ENCODE data around the gene PCDHGC5.

PCDHGC5 gene

DNA sequence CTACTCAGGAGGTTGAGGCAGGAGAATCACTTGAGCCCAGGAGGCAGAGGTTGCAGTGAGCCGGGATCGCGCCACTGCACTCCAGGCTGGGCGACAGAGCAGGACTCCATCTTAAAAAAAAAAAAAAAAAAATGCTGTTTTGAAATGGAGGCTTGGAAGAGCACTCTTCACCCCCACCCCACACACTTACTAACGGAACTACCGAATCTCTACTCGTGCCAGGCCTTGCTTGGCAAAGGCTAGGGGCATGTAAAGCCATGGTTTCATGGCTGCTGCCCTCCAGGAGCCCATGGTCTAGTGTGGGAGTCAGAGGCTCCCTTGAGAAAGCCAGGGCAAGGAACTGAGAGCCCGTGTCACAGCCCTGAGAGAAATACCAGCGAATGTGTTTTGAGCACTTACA lies 21.3 kb downstream of the PCDHGC5 start:
- no peaks in the 10 kb centered on the region for H3K27me3 ChIP-seq (ENCODE audit: control insufficient read depth, insufficient read depth, low read length)
- no peak overlapping the region for H3K4me3 ChIP-seq (ENCODE audit: low read length)
- no peak overlapping the region for H3K9ac ChIP-seq (ENCODE audit: low read length)
- peaks cover 28% of the 10 kb centered on the region for H3K4me1 ChIP-seq (ENCODE audit: control insufficient read depth, insufficient read depth, low read length)
- H3K27ac ChIP-seq (ENCODE audit: low read depth, low read length): no peak overlapping the region
- peaks cover 7% of the 10 kb centered on the region for H3K36me3 ChIP-seq (ENCODE audit: control insufficient read depth, insufficient read depth, low read length)

DNA sequence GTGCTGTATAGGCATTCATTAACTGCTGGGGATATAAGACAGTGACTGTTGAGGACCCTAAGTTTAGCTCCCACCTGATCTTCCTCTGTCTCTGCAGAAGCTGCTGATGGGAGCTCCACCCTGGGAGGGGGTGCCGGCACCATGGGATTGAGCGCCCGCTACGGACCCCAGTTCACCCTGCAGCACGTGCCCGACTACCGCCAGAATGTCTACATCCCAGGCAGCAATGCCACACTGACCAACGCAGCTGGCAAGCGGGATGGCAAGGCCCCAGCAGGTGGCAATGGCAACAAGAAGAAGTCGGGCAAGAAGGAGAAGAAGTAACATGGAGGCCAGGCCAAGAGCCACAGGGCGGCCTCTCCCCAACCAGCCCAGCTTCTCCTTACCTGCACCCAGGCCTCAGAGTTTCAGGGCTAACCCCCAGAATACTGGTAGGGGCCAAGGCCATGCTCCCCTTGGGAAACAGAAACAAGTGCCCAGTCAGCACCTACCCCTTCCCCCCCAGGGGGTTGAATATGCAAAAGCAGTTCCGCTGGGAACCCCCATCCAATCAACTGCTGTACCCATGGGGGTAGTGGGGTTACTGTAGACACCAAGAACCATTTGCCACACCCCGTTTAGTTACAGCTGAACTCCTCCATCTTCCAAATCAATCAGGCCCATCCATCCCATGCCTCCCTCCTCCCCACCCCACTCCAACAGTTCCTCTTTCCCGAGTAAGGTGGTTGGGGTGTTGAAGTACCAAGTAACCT lies 22.1 kb downstream of the PCDHGC5 start:
- peaks cover 6% of the 10 kb centered on the region for H3K36me3 ChIP-seq (ENCODE audit: control insufficient read depth, insufficient read depth, low read length)
- no peak overlapping the region for H3K27ac ChIP-seq (ENCODE audit: low read depth, low read length)
- H3K27me3 ChIP-seq (ENCODE audit: control insufficient read depth, insufficient read depth, low read length): no peaks in the 10 kb centered on the region
- no peak overlapping the region for H3K9ac ChIP-seq (ENCODE audit: low read length)
- H3K4me3 ChIP-seq (ENCODE audit: low read length): no peak overlapping the region
- peaks cover 31% of the 10 kb centered on the region for H3K4me1 ChIP-seq (ENCODE audit: control insufficient read depth, insufficient read depth, low read length)

DNA sequence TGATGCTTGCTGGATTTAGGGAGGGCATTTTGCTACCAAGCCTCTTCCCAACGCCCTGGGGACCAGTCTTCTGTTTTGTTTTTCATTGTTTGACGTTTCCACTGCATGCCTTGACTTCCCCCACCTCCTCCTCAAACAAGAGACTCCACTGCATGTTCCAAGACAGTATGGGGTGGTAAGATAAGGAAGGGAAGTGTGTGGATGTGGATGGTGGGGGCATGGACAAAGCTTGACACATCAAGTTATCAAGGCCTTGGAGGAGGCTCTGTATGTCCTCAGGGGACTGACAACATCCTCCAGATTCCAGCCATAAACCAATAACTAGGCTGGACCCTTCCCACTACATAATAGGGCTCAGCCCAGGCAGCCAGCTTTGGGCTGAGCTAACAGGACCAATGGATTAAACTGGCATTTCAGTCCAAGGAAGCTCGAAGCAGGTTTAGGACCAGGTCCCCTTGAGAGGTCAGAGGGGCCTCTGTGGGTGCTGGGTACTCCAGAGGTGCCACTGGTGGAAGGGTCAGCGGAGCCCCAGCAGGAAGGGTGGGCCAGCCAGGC lies 23.0 kb downstream of the PCDHGC5 start:
- peak overlapping the region; percentile 86 for H3K4me3 ChIP-seq (ENCODE audit: low read length)
- peaks cover 29% of the 10 kb centered on the region for H3K4me1 ChIP-seq (ENCODE audit: control insufficient read depth, insufficient read depth, low read length)
- no peak overlapping the region for H3K9ac ChIP-seq (ENCODE audit: low read length)

DNA sequence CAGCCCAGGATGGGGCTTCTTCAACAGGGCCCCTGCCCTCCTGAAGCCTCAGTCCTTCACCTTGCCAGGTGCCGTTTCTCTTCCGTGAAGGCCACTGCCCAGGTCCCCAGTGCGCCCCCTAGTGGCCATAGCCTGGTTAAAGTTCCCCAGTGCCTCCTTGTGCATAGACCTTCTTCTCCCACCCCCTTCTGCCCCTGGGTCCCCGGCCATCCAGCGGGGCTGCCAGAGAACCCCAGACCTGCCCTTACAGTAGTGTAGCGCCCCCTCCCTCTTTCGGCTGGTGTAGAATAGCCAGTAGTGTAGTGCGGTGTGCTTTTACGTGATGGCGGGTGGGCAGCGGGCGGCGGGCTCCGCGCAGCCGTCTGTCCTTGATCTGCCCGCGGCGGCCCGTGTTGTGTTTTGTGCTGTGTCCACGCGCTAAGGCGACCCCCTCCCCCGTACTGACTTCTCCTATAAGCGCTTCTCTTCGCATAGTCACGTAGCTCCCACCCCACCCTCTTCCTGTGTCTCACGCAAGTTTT lies 23.6 kb downstream of the PCDHGC5 start:
- Histone ChIP-seq H3K27ac (ENCODE audit: low read depth, low read length) (peak overlapping the region; percentile 91), H3K27me3 (ENCODE audit: control insufficient read depth, insufficient read depth, low read length) (no peaks in the 10 kb centered on the region), H3K36me3 (ENCODE audit: control insufficient read depth, insufficient read depth, low read length) (peaks cover 6% of the 10 kb centered on the region), H3K4me1 (ENCODE audit: control insufficient read depth, insufficient read depth, low read length) (peaks cover 24% of the 10 kb centered on the region), H3K4me3 (ENCODE audit: low read length) (peak overlapping the region; percentile 86), H3K9ac (ENCODE audit: low read length) (no peak overlapping the region)

More for the DNA sequence above, 23.0 kb downstream of the PCDHGC5 start:
- H3K27me3 ChIP-seq (ENCODE audit: control insufficient read depth, insufficient read depth, low read length): no peaks in the 10 kb centered on the region
- peak overlapping the region; percentile 91 for H3K27ac ChIP-seq (ENCODE audit: low read depth, low read length)
- peaks cover 6% of the 10 kb centered on the region for H3K36me3 ChIP-seq (ENCODE audit: control insufficient read depth, insufficient read depth, low read length)

DNA sequence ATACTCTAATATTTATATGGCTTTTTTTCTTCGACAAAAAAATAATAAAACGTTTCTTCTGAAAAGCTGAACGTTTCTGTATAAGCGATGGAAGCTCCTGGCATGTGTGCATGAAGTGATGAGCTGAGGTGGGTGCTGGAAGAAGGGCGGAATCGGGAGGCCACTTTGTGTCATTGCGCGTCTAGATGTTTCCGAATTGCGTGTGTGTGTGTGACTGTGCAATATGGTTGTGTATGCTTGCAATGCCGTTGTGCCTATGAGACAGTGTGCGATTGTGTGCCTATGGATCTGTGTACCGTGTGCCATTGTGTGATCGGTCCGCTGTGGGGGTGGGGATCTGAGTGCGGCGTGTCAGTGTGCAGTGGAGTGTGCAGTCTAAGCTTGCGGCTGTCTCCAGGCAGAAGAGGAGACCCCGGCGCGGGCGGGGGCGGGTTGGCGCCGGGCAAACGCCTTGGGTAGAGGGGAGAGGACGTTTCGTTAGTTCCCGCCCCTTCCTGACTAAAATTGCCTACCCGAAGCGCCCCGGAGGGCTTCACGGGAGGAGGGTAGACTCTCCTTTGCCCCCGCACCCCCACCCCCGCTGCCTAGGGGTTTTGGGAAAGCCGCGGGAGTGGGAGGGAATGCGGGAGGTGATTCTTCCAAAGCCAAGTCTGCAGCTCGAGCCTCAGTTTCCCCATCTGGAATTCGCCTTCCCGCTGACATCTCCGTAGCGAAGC lies 24.2 kb downstream of the PCDHGC5 start:
- H3K27ac ChIP-seq (ENCODE audit: low read depth, low read length): peak overlapping the region; percentile 91
- peak overlapping the region; percentile 86 for H3K4me3 ChIP-seq (ENCODE audit: low read length)
- H3K4me1 ChIP-seq (ENCODE audit: control insufficient read depth, insufficient read depth, low read length): peaks cover 18% of the 10 kb centered on the region
- no peaks in the 10 kb centered on the region for H3K27me3 ChIP-seq (ENCODE audit: control insufficient read depth, insufficient read depth, low read length)
- peaks cover 6% of the 10 kb centered on the region for H3K36me3 ChIP-seq (ENCODE audit: control insufficient read depth, insufficient read depth, low read length)
- H3K9ac ChIP-seq (ENCODE audit: low read length): peak overlapping the region; percentile 57

DNA sequence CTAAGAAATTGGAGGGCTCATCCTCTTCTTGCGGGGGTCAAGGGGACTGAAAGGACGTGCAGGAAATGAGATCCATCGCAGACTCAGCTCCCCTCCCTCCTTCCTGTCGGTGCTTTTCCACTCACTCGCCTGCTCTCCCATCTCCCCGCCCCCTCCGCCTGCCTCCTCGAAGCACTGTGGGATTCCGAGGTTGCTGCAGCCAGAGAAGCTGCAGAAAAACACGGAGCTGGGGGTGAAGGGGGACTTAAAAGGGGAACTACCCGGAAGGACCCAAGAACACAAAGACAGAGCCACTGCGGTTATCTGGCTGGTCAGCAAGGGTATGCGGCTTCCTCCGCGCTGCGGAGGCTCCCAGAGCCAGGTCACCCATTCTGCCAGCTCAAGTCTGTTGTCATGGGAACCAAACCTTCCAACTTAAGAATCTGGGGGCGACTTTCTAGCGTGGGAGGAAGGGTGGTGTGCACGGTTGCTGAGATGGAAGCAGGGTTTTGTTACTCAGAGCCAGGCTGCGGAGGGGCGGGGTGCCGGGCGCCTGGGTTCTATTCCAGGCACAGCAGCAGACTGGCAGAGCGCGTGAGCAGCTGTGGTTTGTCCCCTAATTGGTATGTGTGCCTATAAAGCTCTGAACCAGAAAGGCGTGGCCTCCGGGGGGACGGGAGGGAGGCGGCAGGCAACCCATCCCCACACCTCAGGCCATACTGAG lies 24.9 kb downstream of the PCDHGC5 start:
- Histone ChIP-seq H3K27ac (ENCODE audit: low read depth, low read length) (peak overlapping the region; percentile 91), H3K4me3 (ENCODE audit: low read length) (peak overlapping the region; percentile 86), H3K9ac (ENCODE audit: low read length) (peak overlapping the region; percentile 57), H3K36me3 (ENCODE audit: control insufficient read depth, insufficient read depth, low read length) (peaks cover 6% of the 10 kb centered on the region), H3K4me1 (ENCODE audit: control insufficient read depth, insufficient read depth, low read length) (peaks cover 14% of the 10 kb centered on the region), H3K27me3 (ENCODE audit: control insufficient read depth, insufficient read depth, low read length) (no peaks in the 10 kb centered on the region)

DNA sequence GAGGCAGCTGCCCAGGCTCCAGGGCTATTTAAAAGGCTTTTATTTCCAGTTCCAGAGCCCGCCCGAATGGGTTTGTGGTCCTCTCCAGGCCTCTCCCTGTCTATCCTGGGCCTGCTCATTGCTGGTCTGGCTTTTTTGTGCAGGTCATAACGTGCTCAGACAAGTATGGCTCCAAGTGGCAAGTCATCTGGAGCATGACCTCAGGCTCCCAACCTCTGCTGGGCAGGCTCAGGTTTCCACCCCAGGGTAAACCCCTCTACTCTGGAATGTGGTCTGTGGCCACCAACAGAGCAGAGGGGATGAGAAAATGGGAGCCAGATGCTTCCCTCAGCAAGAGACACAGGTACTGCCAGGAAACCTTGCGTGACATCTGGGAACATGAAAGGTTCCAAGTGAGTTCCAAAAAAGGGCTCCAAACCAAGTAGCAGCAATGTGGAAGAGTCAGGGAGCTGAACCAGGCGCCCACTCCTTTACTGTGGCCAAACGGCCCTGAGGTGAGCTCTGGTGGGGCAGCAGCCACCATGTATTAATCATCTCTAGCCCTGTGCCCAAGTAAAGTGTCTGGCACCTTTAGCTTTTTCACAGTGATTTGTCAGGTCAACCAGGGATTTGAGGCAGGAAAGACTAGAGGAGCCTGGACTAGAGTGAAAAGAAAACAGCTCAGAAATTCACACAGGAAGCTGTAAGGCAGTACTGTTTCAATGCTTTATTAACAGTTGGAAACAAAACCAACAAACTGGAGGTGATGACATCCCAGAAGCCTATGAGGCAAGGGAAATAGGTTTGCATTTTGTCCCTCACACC lies 25.7 kb downstream of the PCDHGC5 start:
- peak overlapping the region; percentile 86 for H3K4me3 ChIP-seq (ENCODE audit: low read length)
- peaks cover 14% of the 10 kb centered on the region for H3K4me1 ChIP-seq (ENCODE audit: control insufficient read depth, insufficient read depth, low read length)
- no peaks in the 10 kb centered on the region for H3K27me3 ChIP-seq (ENCODE audit: control insufficient read depth, insufficient read depth, low read length)
- H3K9ac ChIP-seq (ENCODE audit: low read length): no peak overlapping the region
- peak overlapping the region; percentile 91 for H3K27ac ChIP-seq (ENCODE audit: low read depth, low read length)
- peaks cover 6% of the 10 kb centered on the region for H3K36me3 ChIP-seq (ENCODE audit: control insufficient read depth, insufficient read depth, low read length)

DNA sequence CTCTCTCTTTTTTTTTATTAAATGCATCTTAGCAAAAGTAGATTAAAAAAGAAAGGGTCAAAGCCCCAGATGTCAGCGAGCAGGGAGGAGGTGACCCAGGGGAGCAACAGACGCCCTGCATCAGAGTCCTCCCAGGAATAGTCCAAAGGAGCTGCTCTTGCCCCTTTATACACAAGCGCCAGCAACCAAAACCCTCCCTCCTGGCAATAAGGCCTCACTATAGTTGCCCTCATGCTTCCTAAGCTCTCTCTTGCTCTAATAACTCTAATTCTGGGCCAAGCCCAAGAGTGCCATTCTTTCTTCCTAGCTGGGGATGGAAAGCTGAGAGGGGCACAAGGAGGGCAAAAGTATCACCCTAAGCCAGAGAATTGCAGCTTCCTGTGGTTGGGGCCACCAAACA lies 26.3 kb downstream of the PCDHGC5 start:
- Histone ChIP-seq H3K27me3 (ENCODE audit: control insufficient read depth, insufficient read depth, low read length) (no peaks in the 10 kb centered on the region), H3K4me3 (ENCODE audit: low read length) (no peak overlapping the region), H3K4me1 (ENCODE audit: control insufficient read depth, insufficient read depth, low read length) (peaks cover 14% of the 10 kb centered on the region), H3K9ac (ENCODE audit: low read length) (no peak overlapping the region), H3K36me3 (ENCODE audit: control insufficient read depth, insufficient read depth, low read length) (peaks cover 8% of the 10 kb centered on the region), H3K27ac (ENCODE audit: low read depth, low read length) (peak overlapping the region; percentile 91)

DNA sequence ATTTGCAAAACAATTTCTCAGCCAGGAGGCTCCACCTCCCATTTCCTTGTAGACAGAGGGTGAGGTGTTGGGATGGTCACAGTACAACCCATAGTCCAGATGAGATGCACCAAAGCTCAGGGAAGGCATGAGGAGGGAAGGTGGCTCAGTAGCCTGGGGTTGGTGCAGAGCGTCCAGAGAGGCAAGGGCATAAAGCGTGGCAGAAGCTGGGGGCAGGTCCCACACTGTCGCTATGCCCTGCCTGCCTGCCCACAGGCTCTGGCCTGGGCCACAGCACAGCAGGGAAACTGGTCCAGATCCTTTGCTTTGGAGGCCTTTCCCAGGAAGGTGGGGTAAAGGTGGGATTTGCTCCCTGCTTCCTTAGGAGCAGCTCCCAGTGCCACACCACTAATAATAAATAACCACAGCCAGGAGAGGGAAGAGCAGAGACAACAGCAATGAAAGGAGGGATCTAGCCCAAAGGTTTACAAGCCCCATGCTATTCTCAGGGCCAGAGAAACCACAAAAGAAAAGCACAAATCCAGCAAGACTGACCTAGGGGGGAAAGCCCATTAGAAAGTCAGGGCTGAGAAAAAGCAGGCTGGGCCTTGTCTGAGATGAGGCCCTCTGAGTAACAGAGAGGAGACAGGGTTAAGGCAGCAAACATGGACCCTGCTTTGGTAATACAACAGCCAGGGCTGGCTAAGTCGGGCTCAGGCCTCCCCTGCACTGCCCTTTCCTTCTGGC lies 27.2 kb downstream of the PCDHGC5 start:
- Histone ChIP-seq H3K27ac (ENCODE audit: low read depth, low read length) (no peak overlapping the region), H3K9ac (ENCODE audit: low read length) (no peak overlapping the region), H3K4me1 (ENCODE audit: control insufficient read depth, insufficient read depth, low read length) (peaks cover 14% of the 10 kb centered on the region), H3K27me3 (ENCODE audit: control insufficient read depth, insufficient read depth, low read length) (no peaks in the 10 kb centered on the region), H3K36me3 (ENCODE audit: control insufficient read depth, insufficient read depth, low read length) (peaks cover 8% of the 10 kb centered on the region), H3K4me3 (ENCODE audit: low read length) (no peak overlapping the region)

DNA sequence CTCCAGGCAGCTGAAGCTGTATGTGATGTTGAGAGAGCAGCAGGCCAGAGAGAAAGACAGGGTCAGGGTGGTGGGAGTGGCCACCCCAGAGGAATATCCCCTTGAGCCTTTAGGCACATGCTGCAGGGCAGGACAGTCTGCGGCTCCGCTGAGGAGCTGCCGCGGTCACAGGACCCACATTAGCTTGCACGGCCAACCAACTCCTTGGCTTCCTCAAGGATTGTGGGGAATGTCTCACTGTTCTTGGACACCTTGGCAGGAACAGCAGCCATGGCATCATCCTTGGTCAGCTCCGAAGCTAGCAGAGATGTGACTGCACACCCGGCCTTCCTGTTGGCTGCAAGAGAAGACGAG lies 27.8 kb downstream of the PCDHGC5 start:
- H3K9ac ChIP-seq (ENCODE audit: low read length): no peak overlapping the region
- H3K27ac ChIP-seq (ENCODE audit: low read depth, low read length): no peak overlapping the region
- peaks cover 14% of the 10 kb centered on the region for H3K4me1 ChIP-seq (ENCODE audit: control insufficient read depth, insufficient read depth, low read length)
- H3K27me3 ChIP-seq (ENCODE audit: control insufficient read depth, insufficient read depth, low read length): no peaks in the 10 kb centered on the region
- peaks cover 3% of the 10 kb centered on the region for H3K36me3 ChIP-seq (ENCODE audit: control insufficient read depth, insufficient read depth, low read length)
- H3K4me3 ChIP-seq (ENCODE audit: low read length): no peak overlapping the region

DNA sequence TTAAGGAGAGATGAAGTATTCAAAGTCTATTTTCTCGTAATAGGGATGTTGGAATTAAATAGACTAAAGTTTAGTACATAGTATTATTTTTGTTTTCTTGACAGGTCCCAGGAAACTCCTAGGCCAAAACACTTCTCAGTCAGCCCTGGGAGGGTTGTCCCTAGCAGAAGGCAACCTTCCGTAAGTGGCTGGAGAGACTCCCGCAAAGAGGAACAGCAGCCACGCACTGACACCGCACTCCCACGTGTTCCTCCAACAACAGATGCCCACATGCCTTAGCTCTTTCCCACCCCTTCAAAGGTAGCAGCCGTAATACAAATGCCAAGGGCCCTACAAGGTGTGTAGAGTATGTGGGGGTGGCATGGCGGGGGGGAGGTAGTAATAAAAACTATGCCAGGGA lies 28.4 kb downstream of the PCDHGC5 start:
- H3K4me1 ChIP-seq (ENCODE audit: control insufficient read depth, insufficient read depth, low read length): peaks cover 14% of the 10 kb centered on the region
- H3K9ac ChIP-seq (ENCODE audit: low read length): no peak overlapping the region
- peaks cover 3% of the 10 kb centered on the region for H3K36me3 ChIP-seq (ENCODE audit: control insufficient read depth, insufficient read depth, low read length)
- H3K27me3 ChIP-seq (ENCODE audit: control insufficient read depth, insufficient read depth, low read length): no peaks in the 10 kb centered on the region
- H3K4me3 ChIP-seq (ENCODE audit: low read length): no peak overlapping the region
- no peak overlapping the region for H3K27ac ChIP-seq (ENCODE audit: low read depth, low read length)

Measured in rectal smooth muscle tissue (tissue), 1 donor.